Measurements from ENCODE around the gene DRC1.

DRC1 gene

DNA sequence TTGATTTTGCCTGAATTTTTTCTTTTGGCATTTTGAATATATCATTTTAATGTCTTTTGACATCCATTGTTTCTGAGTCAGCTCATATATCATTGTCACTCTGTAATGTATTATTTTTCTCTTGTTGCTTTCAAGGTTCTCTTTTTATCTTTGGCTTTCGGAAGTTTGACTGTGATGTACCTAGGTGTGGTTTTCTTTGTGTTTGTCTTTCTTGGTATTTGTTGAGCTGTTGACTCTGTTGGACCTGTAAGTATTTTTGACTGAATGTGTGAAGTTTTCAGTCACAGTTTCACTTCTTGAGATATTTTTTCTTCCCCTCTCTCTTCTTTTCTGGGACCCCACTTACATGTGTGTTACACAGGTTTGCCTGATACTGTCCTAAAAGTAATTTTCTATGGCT lies 24.9 kb upstream of the DRC1 start:
- Histone ChIP-seq H3K79me2 (ENCODE audit: low read length) (peaks cover 17% of the 10 kb centered on the region; the same call in 1 of the 2 replicates), H3K9ac (ENCODE audit: low read length) (no peak overlapping the region), H3K4me3 (ENCODE audit: low read length) (no peak overlapping the region), H3K27ac (ENCODE audit: low read length) (no peak overlapping the region), H3K4me1 (ENCODE audit: low read length) (no peaks in the 10 kb centered on the region; the same call in 1 of the 2 replicates), H3K9me2 (replicated peaks; ENCODE audit: insufficient read depth, low read length) (no peaks in the 10 kb centered on the region), H3K9me3 (replicated peaks; ENCODE audit: insufficient read depth, low read length) (no peaks in the 10 kb centered on the region), H3K27me3 (replicated peaks; ENCODE audit: insufficient read depth, low read length) (no peaks in the 10 kb centered on the region), H3K36me3 (replicated peaks; ENCODE audit: insufficient read depth, low read length) (peaks cover 12% of the 10 kb centered on the region; the same call in 1 of the 2 replicates), H4K20me1 (ENCODE audit: insufficient read depth, low read length) (no peaks in the 10 kb centered on the region), H3F3A (ENCODE audit: insufficient read depth, low read length) (0 out of 2 replicates have a peak, but pooled peaks cover 5% of the 10 kb centered on the region), H3K4me2 (ENCODE audit: low read depth, low read length) (no peak overlapping the region), H2AFZ (ENCODE audit: low read length) (no peak overlapping the region)
- TF ChIP-seq EZH2phosphoT487 (IDR thresholded peaks at IDR 0.05; ENCODE audit: low read length) = no peak
- no peak for TF ChIP-seq EZH2 (optimal IDR thresholded peaks at IDR 0.05; ENCODE audit: low read depth, low read length)
- TF ChIP-seq, protein P1, sequence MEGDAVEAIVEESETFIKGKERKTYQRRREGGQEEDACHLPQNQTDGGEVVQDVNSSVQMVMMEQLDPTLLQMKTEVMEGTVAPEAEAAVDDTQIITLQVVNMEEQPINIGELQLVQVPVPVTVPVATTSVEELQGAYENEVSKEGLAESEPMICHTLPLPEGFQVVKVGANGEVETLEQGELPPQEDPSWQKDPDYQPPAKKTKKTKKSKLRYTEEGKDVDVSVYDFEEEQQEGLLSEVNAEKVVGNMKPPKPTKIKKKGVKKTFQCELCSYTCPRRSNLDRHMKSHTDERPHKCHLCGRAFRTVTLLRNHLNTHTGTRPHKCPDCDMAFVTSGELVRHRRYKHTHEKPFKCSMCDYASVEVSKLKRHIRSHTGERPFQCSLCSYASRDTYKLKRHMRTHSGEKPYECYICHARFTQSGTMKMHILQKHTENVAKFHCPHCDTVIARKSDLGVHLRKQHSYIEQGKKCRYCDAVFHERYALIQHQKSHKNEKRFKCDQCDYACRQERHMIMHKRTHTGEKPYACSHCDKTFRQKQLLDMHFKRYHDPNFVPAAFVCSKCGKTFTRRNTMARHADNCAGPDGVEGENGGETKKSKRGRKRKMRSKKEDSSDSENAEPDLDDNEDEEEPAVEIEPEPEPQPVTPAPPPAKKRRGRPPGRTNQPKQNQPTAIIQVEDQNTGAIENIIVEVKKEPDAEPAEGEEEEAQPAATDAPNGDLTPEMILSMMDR (IDR thresholded peaks at IDR 0.05; ENCODE audit: low read length) = no peak
- DNase-seq = no peak

DNA sequence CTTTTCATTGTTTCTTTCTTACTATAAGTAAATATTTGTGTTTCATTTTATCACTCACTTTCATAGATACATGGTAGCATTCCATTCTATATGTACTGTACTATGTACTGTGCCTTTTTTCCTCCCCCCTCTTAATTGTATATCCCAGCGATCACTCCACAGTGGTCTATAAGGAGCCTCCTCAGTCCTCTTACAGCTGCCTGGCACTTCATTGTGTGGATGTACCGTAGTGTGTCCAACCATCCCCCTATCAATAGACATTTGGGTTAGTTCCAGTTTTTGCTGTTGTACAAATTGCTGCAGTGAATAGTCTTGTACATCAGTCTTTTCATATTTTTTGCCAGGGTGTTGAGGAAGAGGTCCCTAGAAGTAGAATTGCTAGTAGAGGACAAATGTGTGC lies 21.4 kb upstream of the DRC1 start:
- Histone ChIP-seq H2AFZ (ENCODE audit: low read length) (no peak overlapping the region), H3K9me2 (replicated peaks; ENCODE audit: insufficient read depth, low read length) (no peaks in the 10 kb centered on the region), H3K9ac (ENCODE audit: low read length) (no peak overlapping the region), H4K20me1 (ENCODE audit: insufficient read depth, low read length) (no peaks in the 10 kb centered on the region), H3K4me2 (ENCODE audit: low read depth, low read length) (no peak overlapping the region), H3K27ac (ENCODE audit: low read length) (no peak overlapping the region), H3K36me3 (replicated peaks; ENCODE audit: insufficient read depth, low read length) (peaks cover 6% of the 10 kb centered on the region; the same call in 1 of the 2 replicates), H3K4me3 (ENCODE audit: low read length) (no peak overlapping the region), H3K9me3 (replicated peaks; ENCODE audit: insufficient read depth, low read length) (no peaks in the 10 kb centered on the region), H3F3A (ENCODE audit: insufficient read depth, low read length) (0 out of 2 replicates have a peak, but pooled peaks cover 6% of the 10 kb centered on the region), H3K4me1 (ENCODE audit: low read length) (peaks cover 7% of the 10 kb centered on the region; the same call in 1 of the 2 replicates), H3K79me2 (ENCODE audit: low read length) (peaks cover 10% of the 10 kb centered on the region; the same call in 1 of the 2 replicates), H3K27me3 (replicated peaks; ENCODE audit: insufficient read depth, low read length) (no peaks in the 10 kb centered on the region)
- DNase-seq = no peak
- TF ChIP-seq EZH2 (optimal IDR thresholded peaks at IDR 0.05; ENCODE audit: low read depth, low read length) = no peak
- TF ChIP-seq, protein P1 (IDR thresholded peaks at IDR 0.05; ENCODE audit: low read length) = no peak
- TF ChIP-seq EZH2phosphoT487 (IDR thresholded peaks at IDR 0.05; ENCODE audit: low read length) = no peak

DNA sequence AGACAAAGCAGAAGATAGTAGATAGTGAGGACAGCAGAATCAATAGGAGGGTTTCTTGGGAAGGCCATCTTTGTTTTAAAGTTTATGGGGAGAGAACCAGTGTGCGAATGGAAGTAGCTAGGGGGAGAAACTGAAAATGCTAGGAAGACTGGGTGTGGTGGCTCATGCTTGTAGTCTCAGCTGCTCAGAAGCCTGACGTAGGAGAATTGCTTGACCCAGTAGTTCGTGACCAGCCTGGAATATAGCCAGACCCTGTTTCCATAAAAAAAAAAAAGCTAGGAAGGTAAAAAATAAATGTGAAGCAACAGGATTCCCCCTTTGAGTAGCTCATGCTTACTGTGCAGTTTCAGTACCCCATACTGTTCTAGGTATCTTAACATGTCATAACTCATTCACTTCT lies 19.2 kb upstream of the DRC1 start:
- H3K36me3 ChIP-seq (replicated peaks; ENCODE audit: insufficient read depth, low read length) = peaks cover 13% of the 10 kb centered on the region; the same call in 1 of the 2 replicates
- TF ChIP-seq, protein P1 (IDR thresholded peaks at IDR 0.05; ENCODE audit: low read length) = no peak
- TF ChIP-seq EZH2 (optimal IDR thresholded peaks at IDR 0.05; ENCODE audit: low read depth, low read length) (no peak), EZH2phosphoT487 (IDR thresholded peaks at IDR 0.05; ENCODE audit: low read length) (no peak)
- DNase-seq = no peak

More for the DNA sequence above, 19.2 kb upstream of the DRC1 start:
- Histone ChIP-seq H3K4me2 (ENCODE audit: low read depth, low read length) (no peak overlapping the region), H3K27ac (ENCODE audit: low read length) (no peak overlapping the region), H4K20me1 (ENCODE audit: insufficient read depth, low read length) (no peaks in the 10 kb centered on the region), H3K27me3 (replicated peaks; ENCODE audit: insufficient read depth, low read length) (no peaks in the 10 kb centered on the region), H2AFZ (ENCODE audit: low read length) (no peak overlapping the region), H3F3A (ENCODE audit: insufficient read depth, low read length) (0 out of 2 replicates have a peak, but pooled peaks cover 6% of the 10 kb centered on the region), H3K4me1 (ENCODE audit: low read length) (0 out of 2 replicates have a peak, but pooled peaks cover 7% of the 10 kb centered on the region), H3K9me2 (replicated peaks; ENCODE audit: insufficient read depth, low read length) (no peaks in the 10 kb centered on the region), H3K79me2 (ENCODE audit: low read length) (peaks cover 7% of the 10 kb centered on the region; the same call in 1 of the 2 replicates), H3K9ac (ENCODE audit: low read length) (no peak overlapping the region), H3K9me3 (replicated peaks; ENCODE audit: insufficient read depth, low read length) (no peaks in the 10 kb centered on the region), H3K4me3 (ENCODE audit: low read length) (no peak overlapping the region)
